Natural killer cell (primary cell): ENCODE measurements around the gene PVR. TPM values are rescaled to one million over a fixed set of nuclear protein-coding genes. Genes with fewer than 3 reads are reported as not detected.

ENCODE experiments used
- ATAC-seq, 3 donors: fragments of 150-1000 bp in 2 of 3; fragments of 200-7000 bp in 1 of 3; cut with Tn5 transposase; 1 replicate in 1 of 3; 2 replicates in 2 of 3; pipeline ENCODE4 v1.10.0; 2021; ENCODE audit warnings: mild to moderate bottlenecking in 2 of 3, moderate library complexity in 2 of 3
- DNase-seq, 2 donors: peaks; one replicate each; pipeline versions ENCODE4 v3.0.0 to v3.0.0-alpha.2; 2013 to 2021; ENCODE audit warnings: mixed read lengths in 1 of 2
- H3K27ac ChIP-seq: one replicate; pipeline ENCODE4 v1.5.1; 2013; ENCODE audit warnings: mild to moderate bottlenecking, low read length
- H3K27me3 ChIP-seq: one replicate; pipeline ENCODE4 v1.6.1; 2013; ENCODE audit warnings: low read length; ENCODE audit not compliant: control insufficient read depth, insufficient read depth
- H3K36me3 ChIP-seq: one replicate; pipeline ENCODE4 v1.6.1; 2013; ENCODE audit warnings: low read length; ENCODE audit not compliant: control insufficient read depth, insufficient read depth
- H3K4me1 ChIP-seq: one replicate; pipeline ENCODE4 v1.6.1; 2013; ENCODE audit warnings: low read length; ENCODE audit not compliant: control insufficient read depth, insufficient read depth
- H3K4me3 ChIP-seq: one replicate; pipeline ENCODE4 v1.5.1; 2013; ENCODE audit warnings: low read length
- H3K9me3 ChIP-seq: one replicate; pipeline ENCODE4 v1.6.1; 2013; ENCODE audit warnings: low read length; ENCODE audit not compliant: control insufficient read depth, insufficient read depth
- H3K27ac Mint-ChIP-seq, 2 donors: one replicate each; pipeline ENCODE4 v1.8.0; 2022; ENCODE audit warnings: mild to moderate bottlenecking in 2 of 2, mixed read lengths in 2 of 2, moderate library complexity in 1 of 2
- H3K27me3 Mint-ChIP-seq, 2 donors: one replicate each; pipeline ENCODE4 v1.8.0; 2022; ENCODE audit warnings: low read depth in 2 of 2, mixed read lengths in 2 of 2
- H3K36me3 Mint-ChIP-seq: one replicate; pipeline ENCODE4 v1.8.0; 2022; ENCODE audit warnings: mixed read lengths
- H3K4me1 Mint-ChIP-seq, 2 donors: one replicate each; pipeline ENCODE4 v1.8.0; 2022; ENCODE audit warnings: mixed read lengths in 2 of 2
- H3K4me3 Mint-ChIP-seq: one replicate; pipeline ENCODE4 v1.8.0; 2022; ENCODE audit warnings: mild to moderate bottlenecking, moderate library complexity, mixed read lengths
- H3K9me3 Mint-ChIP-seq, 2 donors: one replicate each; pipeline ENCODE4 v1.8.0; 2022; ENCODE audit warnings: mixed read lengths in 2 of 2
- CTCF ChIP-seq: fragments of 200-600 bp; IDR thresholded peaks from one replicate; pipeline ENCODE4 v1.8.0; 2022; ENCODE audit warnings: antibody characterized with exemption
- WGBS: methylation state at CpG from one replicate; pipeline ENCODE4 v1.1.7; 2013; ENCODE audit warnings: missing lambda C conversion rate; ENCODE audit not compliant: insufficient coverage; 5-methylcytosine and 5-hydroxymethylcytosine counted together
- intact Hi-C: fragments of 100-400 bp; cut with micrococcal nuclease; formaldehyde crosslinking; loops from one replicate; pipeline ENCODE4 v1.14.2; 2022
- total RNA-seq, 4 donors: library from RNA; stranded (reverse); fragments of 120-200 nt in 1 of 4; gene quantifications; one replicate each; pipeline versions ENCODE4 v1.2.3 to v1.2.4, GENCODE V29; 2013 to 2022

Gene PVR
- total RNA-seq, 3 donors from 2014 or later (not counting 1 experiment from before 2014, with no cell fraction given), result 6.6 to 12.6 (median 7.9) TPM

DNA sequence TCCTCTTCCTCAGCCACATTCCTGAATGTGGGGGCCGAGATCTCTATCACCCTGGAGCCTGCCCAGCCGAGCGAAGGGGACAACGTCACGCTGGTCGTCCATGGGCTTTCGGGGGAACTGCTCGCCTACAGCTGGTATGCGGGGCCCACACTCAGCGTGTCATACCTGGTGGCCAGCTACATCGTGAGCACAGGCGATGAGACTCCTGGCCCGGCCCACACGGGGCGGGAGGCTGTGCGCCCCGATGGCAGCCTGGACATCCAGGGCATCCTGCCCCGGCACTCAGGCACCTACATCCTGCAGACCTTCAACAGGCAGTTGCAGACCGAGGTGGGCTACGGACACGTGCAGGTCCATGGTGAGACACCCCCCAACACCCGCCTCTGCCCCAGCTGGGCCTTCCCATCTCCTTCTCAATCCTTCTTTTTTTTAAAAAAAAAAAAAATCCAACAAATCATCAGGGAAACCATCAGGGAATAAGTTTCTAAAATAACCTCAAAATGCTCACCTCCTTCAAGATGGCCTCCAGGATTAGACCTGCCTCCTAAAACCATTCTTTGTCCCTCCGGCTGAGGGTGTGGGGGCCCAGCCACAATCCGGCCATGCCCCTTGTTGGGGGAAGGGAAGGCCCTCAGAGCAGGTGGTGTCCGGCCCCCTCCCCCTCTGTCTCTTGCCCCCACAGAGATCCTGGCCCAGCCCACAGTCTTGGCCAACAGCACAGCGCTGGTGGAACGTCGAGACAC, 59.8 kb downstream of the PVR start:
- Mint-ChIP-seq H3K36me3 (no peaks in the 10 kb centered on the region), H3K9me3 (no peaks in the 10 kb centered on the region), H3K27me3 (no peaks in the 10 kb centered on the region), H3K4me1 (no peaks in the 10 kb centered on the region), H3K27ac (no peak overlapping the region), H3K4me3 (no peak overlapping the region)
- Histone ChIP-seq H3K9me3 (no peaks in the 10 kb centered on the region), H3K27me3 (no peaks in the 10 kb centered on the region), H3K27ac (no peak overlapping the region), H3K4me1 (no peaks in the 10 kb centered on the region), H3K4me3 (no peak overlapping the region), H3K36me3 (no peaks in the 10 kb centered on the region)
- DNase-seq, result no peak
- 92% methylated on average over 26 of the region's 28 CpGs for WGBS
- intact Hi-C loops, result no loop called here
- no peak for TF ChIP-seq CTCF
- ATAC-seq, result no peak

DNA sequence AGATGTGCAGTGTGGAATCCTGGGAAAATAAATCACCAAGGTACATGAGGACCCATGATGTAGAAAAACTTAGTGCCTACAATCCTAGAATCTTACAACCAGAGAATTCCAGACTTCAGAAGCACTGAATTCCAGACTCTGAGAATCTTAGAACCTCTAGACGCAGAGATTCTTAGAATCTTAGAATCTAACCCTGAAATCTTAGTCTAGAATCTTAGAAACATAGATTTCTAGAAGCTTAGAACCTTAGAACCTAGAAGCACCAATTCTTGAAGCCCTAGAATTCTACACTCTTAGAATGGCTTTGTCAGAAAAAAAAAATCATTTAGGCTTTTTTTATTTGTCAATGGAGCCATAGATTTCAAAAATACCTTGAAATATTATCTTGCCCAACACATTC, 61.3 kb downstream of the PVR start:
- Histone ChIP-seq H3K9me3 (no peaks in the 10 kb centered on the region), H3K36me3 (no peaks in the 10 kb centered on the region), H3K4me1 (peaks cover 2% of the 10 kb centered on the region), H3K27ac (no peak overlapping the region), H3K27me3 (no peaks in the 10 kb centered on the region), H3K4me3 (no peak overlapping the region)
- intact Hi-C loops, result no loop called here
- no peak for TF ChIP-seq CTCF
- Mint-ChIP-seq H3K36me3 (no peaks in the 10 kb centered on the region), H3K27ac (no peak overlapping the region), H3K4me1 (no peaks in the 10 kb centered on the region), H3K9me3 (no peaks in the 10 kb centered on the region), H3K4me3 (no peak overlapping the region), H3K27me3 (no peaks in the 10 kb centered on the region)
- no peak for DNase-seq
- WGBS, result 86% methylated on average over 1 of the region's 1 CpG
- ATAC-seq, result no peak

- no peak overlapping the region for H3K4me3 ChIP-seq
- H3K4me3 Mint-ChIP-seq, result no peak overlapping the region
- intact Hi-C loops, result no loop called here
- H3K27me3 ChIP-seq, result no peaks in the 10 kb centered on the region
- 87% methylated on average over 12 of the region's 12 CpGs for WGBS
- no peaks in the 10 kb centered on the region for H3K27me3 Mint-ChIP-seq
- H3K9me3 ChIP-seq, result no peaks in the 10 kb centered on the region
- H3K36me3 Mint-ChIP-seq, result no peaks in the 10 kb centered on the region
- TF ChIP-seq CTCF, result no peak
- ATAC-seq (no peak), DNase-seq (no peak)
- no peaks in the 10 kb centered on the region for H3K36me3 ChIP-seq
- peaks cover 3% of the 10 kb centered on the region in 2 donors for H3K4me1 Mint-ChIP-seq
- peaks cover 8% of the 10 kb centered on the region for H3K4me1 ChIP-seq
- no peak overlapping the region for H3K27ac Mint-ChIP-seq
- no peaks in the 10 kb centered on the region for H3K9me3 Mint-ChIP-seq
- no peak overlapping the region for H3K27ac ChIP-seq
Measured at GRCh38 chr19:44705502-44706010, 61.8 kb downstream of the PVR start.
